GM23338 (cell line): Measurements from ENCODE around the gene EFCAB6. TPM values are rescaled to one million over a fixed set of nuclear protein-coding genes. Genes with fewer than 3 reads are reported as not detected.

Experiments
- ATAC-seq: fragments of 200-7000 bp; cut with Tn5 transposase; 3 replicates; pipeline ENCODE4 v1.9.1; 2020
- DNase-seq: peaks from one replicate; pipeline ENCODE4 v3.0.0-alpha.2; 2015; ENCODE audit warnings: low spot score
- H2AFZ ChIP-seq: fragments of 200-600 bp; sonication (generic); 2 replicates; pipeline ENCODE4 v1.8.0; 2016; ENCODE audit warnings: antibody characterized with exemption, mild to moderate bottlenecking, moderate library complexity
- H3F3A ChIP-seq: fragments of 200-600 bp; sonication (generic); replicated peaks from 2 replicates; pipeline ENCODE4 v1.8.0; 2017; ENCODE audit warnings: antibody characterized with exemption, mixed run types, low read depth
- H3K27ac ChIP-seq: fragments of 200-600 bp; sonication (generic); 2 replicates; pipeline ENCODE4 v1.6.1; 2016; ENCODE audit warnings: low read depth
- H3K27me3 ChIP-seq: fragments of 200-600 bp; sonication (generic); 2 replicates; pipeline ENCODE4 v1.8.0; 2016; ENCODE audit warnings: mild to moderate bottlenecking, mixed run types, moderate library complexity; ENCODE audit not compliant: insufficient read depth
- H3K36me3 ChIP-seq: fragments of 200-600 bp; sonication (generic); 2 replicates; pipeline ENCODE4 v1.8.0; 2016; ENCODE audit warnings: mild to moderate bottlenecking; ENCODE audit not compliant: insufficient read depth
- H3K4me1 ChIP-seq: fragments of 200-600 bp; sonication (generic); 2 replicates; pipeline ENCODE4 v1.8.0; 2016; ENCODE audit warnings: mild to moderate bottlenecking, moderate library complexity; ENCODE audit not compliant: insufficient read depth
- H3K4me2 ChIP-seq: fragments of 200-600 bp; sonication (generic); 2 replicates; pipeline ENCODE4 v1.7.1; 2017; ENCODE audit warnings: mixed run types
- H3K4me3 ChIP-seq: fragments of 200-600 bp; sonication (generic); 2 replicates; pipeline ENCODE4 v1.6.1; 2016; ENCODE audit warnings: mixed run types
- H3K79me2 ChIP-seq: fragments of 200-600 bp; sonication (generic); replicated peaks from 2 replicates; pipeline ENCODE4 v1.8.0; 2017; ENCODE audit warnings: mild to moderate bottlenecking; ENCODE audit not compliant: insufficient read depth
- H3K9me2 ChIP-seq: fragments of 200-600 bp; sonication (generic); 2 replicates; pipeline ENCODE4 v1.8.0; 2017; ENCODE audit not compliant: insufficient read depth
- H4K20me1 ChIP-seq: fragments of 200-600 bp; sonication (generic); replicated peaks from 2 replicates; pipeline ENCODE4 v1.8.0; 2017; ENCODE audit warnings: mild to moderate bottlenecking; ENCODE audit not compliant: insufficient read depth
- H3K27ac Mint-ChIP-seq: 2 replicates; pipeline ENCODE4 v1.8.0; 2020; ENCODE audit warnings: inconsistent platforms, mild to moderate bottlenecking, moderate library complexity, mixed read lengths
- H3K27me3 Mint-ChIP-seq: 3 replicates; pipeline ENCODE4 v1.8.0; 2022; ENCODE audit warnings: low read depth, mild to moderate bottlenecking, moderate library complexity, mixed read lengths, inconsistent platforms; ENCODE audit not compliant: insufficient read depth, poor library complexity
- H3K36me3 Mint-ChIP-seq: 3 replicates; pipeline ENCODE4 v1.8.0; 2021; ENCODE audit warnings: low read depth, mild to moderate bottlenecking, inconsistent platforms, moderate library complexity, mixed read lengths
- H3K4me1 Mint-ChIP-seq: 3 replicates; pipeline ENCODE4 v1.8.0; 2020; ENCODE audit warnings: mild to moderate bottlenecking, inconsistent platforms, mixed read lengths
- H3K4me3 Mint-ChIP-seq: 3 replicates; pipeline ENCODE4 v1.8.0; 2021; ENCODE audit warnings: moderate library complexity, mild to moderate bottlenecking, inconsistent platforms, mixed read lengths
- H3K9me3 Mint-ChIP-seq: 3 replicates; pipeline ENCODE4 v1.8.0; 2020; ENCODE audit warnings: moderate library complexity, mild to moderate bottlenecking, inconsistent platforms, mixed read lengths
- CTCF ChIP-seq, 2 experiments: fragments of 200-600 bp in 1 of 2; sonication (generic) in 1 of 2; conservative IDR thresholded peaks; 2 replicates each; pipeline versions ENCODE4 v1.5.1 to v1.6.1; 2016 to 2017; ENCODE audit warnings: antibody characterized with exemption in 2 of 2, low read depth in 2 of 2, mild to moderate bottlenecking in 2 of 2, moderate library complexity in 1 of 2
- ETS1 ChIP-seq: IDR thresholded peaks from 2 replicates; pipeline ENCODE4 v1.6.1; 2016; ENCODE audit warnings: antibody characterized with exemption
- EZH2phosphoT487 ChIP-seq: fragments of 200-600 bp; sonication (generic); IDR thresholded peaks from one replicate; pipeline ENCODE4 v1.8.1; 2018; ENCODE audit warnings: antibody characterized with exemption; ENCODE audit not compliant: unreplicated experiment
- JUNB ChIP-seq: IDR thresholded peaks from one replicate; pipeline ENCODE4 v1.6.1; 2016; ENCODE audit warnings: antibody characterized with exemption; ENCODE audit not compliant: unreplicated experiment
- NANOG ChIP-seq: IDR thresholded peaks from 2 replicates; pipeline ENCODE4 v1.6.1; 2016; ENCODE audit warnings: antibody characterized with exemption, borderline replicate concordance
- REST ChIP-seq: IDR thresholded peaks from one replicate; pipeline ENCODE4 v1.6.1; 2018; ENCODE audit warnings: antibody characterized with exemption; ENCODE audit not compliant: unreplicated experiment
- STAT1 ChIP-seq: IDR thresholded peaks from one replicate; pipeline ENCODE4 v1.6.1; 2016; ENCODE audit warnings: antibody characterized with exemption; ENCODE audit not compliant: unreplicated experiment
- ZNF331 ChIP-seq: fragments of 250-450 bp; sonication (Bioruptor Pico); IDR thresholded peaks from 2 replicates; pipeline ENCODE4 v1.5.0; 2020; ENCODE audit warnings: low read depth, mild to moderate bottlenecking, moderate library complexity
- polyA plus RNA-seq: library from polyadenylated mRNA; unstranded; fragments of >200 nt; fragmentation: Nextera tagmentation; extraction: Ambion mirVana; gene quantifications from 2 replicates; pipeline ENCODE4 v1.2.1, GENCODE V29; 2016
- total RNA-seq: library from RNA; depleted of rRNA; stranded (reverse); fragments of >200 nt; shearing (Covaris generic); gene quantifications from 2 replicates; pipeline ENCODE4 v1.2.3, GENCODE V29; 2014

EFCAB6 gene
- total and polyA plus RNA-seq, 2 experiments from 2014 or later, result 1.1 to 1.8 TPM

- H3K27ac ChIP-seq, result no peak overlapping the region
- H3K4me3 ChIP-seq, result no peak overlapping the region
- H3K27ac Mint-ChIP-seq, result no peak overlapping the region
- no peaks in the 10 kb centered on the region for H3K36me3 ChIP-seq
- H3K4me1 ChIP-seq, result peaks cover 12% of the 10 kb centered on the region
- no peaks in the 10 kb centered on the region for H3K79me2 ChIP-seq
- ATAC-seq, result no peak
- no peaks in the 10 kb centered on the region for H3K27me3 ChIP-seq
- peaks cover 33% of the 10 kb centered on the region for H3K9me3 Mint-ChIP-seq
- no peak overlapping the region for H3K4me2 ChIP-seq
- no peak overlapping the region for H2AFZ ChIP-seq
- no peak overlapping the region for H3K4me3 Mint-ChIP-seq
- peaks cover 11% of the 10 kb centered on the region for H3K4me1 Mint-ChIP-seq
- no peak for TF ChIP-seq ETS1
- no peak for TF ChIP-seq CTCF (conservative IDR thresholded peaks at IDR 0.05; ENCODE audit: low read depth in 2 of 2)
- no peak for TF ChIP-seq STAT1
- no peak for TF ChIP-seq ZNF331
- TF ChIP-seq JUNB, result no peak
- TF ChIP-seq EZH2phosphoT487, result no peak
- H3K9me2 ChIP-seq, result no peaks in the 10 kb centered on the region
- H4K20me1 ChIP-seq, result no peaks in the 10 kb centered on the region
- peaks cover 24% of the 10 kb centered on the region for H3K36me3 Mint-ChIP-seq
- no peaks in the 10 kb centered on the region for H3K27me3 Mint-ChIP-seq
- no peaks in the 10 kb centered on the region for H3F3A ChIP-seq
- DNase-seq, result no peak
These were observed 157.8 kb downstream of the EFCAB6 start for GRCh38 chr22:43654271-43654670.

GRCh38 chr22:43652845-43653244, 159.3 kb downstream of the EFCAB6 start:
- TF ChIP-seq EZH2phosphoT487 (no peak), STAT1 (no peak), JUNB (no peak), REST (no peak), CTCF (conservative IDR thresholded peaks at IDR 0.05; ENCODE audit: low read depth in 2 of 2) (no peak), NANOG (no peak)
- H3K4me1 Mint-ChIP-seq, result no peaks in the 10 kb centered on the region
- no peak for ATAC-seq

More at GRCh38 chr22:43652845-43653244, 159.3 kb downstream of the EFCAB6 start:
- Mint-ChIP-seq H3K36me3 (peaks cover 24% of the 10 kb centered on the region), H3K27me3 (no peaks in the 10 kb centered on the region), H3K4me3 (no peak overlapping the region), H3K27ac (no peak overlapping the region), H3K9me3 (peaks cover 33% of the 10 kb centered on the region)
- no peak for DNase-seq
- H3K27ac ChIP-seq, result no peak overlapping the region
- H4K20me1 ChIP-seq, result no peaks in the 10 kb centered on the region
- H2AFZ ChIP-seq, result no peak overlapping the region
- no peak overlapping the region for H3K4me3 ChIP-seq
- H3K4me2 ChIP-seq, result no peak overlapping the region
- H3F3A ChIP-seq, result no peaks in the 10 kb centered on the region
- H3K9me2 ChIP-seq, result no peaks in the 10 kb centered on the region
- H3K79me2 ChIP-seq, result no peaks in the 10 kb centered on the region
- H3K36me3 ChIP-seq, result no peaks in the 10 kb centered on the region
- H3K27me3 ChIP-seq, result no peaks in the 10 kb centered on the region
- H3K4me1 ChIP-seq, result no peaks in the 10 kb centered on the region
